Pericardium fibroblast (primary cell): ENCODE data around the gene NRM. TPM values are rescaled to one million over a fixed set of nuclear protein-coding genes. Genes with fewer than 3 reads are reported as not detected.

Experiments
- total RNA-seq: library from RNA; depleted of rRNA; stranded (reverse); fragments of >200 nt; gene quantifications from 2 replicates; pipeline ENCODE4 v1.2.3, GENCODE V29; 2015

The NRM gene, protein sequence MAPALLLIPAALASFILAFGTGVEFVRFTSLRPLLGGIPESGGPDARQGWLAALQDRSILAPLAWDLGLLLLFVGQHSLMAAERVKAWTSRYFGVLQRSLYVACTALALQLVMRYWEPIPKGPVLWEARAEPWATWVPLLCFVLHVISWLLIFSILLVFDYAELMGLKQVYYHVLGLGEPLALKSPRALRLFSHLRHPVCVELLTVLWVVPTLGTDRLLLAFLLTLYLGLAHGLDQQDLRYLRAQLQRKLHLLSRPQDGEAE
- 5.0 and 11.1 TPM in 2 replicates for total RNA-seq

DNA sequence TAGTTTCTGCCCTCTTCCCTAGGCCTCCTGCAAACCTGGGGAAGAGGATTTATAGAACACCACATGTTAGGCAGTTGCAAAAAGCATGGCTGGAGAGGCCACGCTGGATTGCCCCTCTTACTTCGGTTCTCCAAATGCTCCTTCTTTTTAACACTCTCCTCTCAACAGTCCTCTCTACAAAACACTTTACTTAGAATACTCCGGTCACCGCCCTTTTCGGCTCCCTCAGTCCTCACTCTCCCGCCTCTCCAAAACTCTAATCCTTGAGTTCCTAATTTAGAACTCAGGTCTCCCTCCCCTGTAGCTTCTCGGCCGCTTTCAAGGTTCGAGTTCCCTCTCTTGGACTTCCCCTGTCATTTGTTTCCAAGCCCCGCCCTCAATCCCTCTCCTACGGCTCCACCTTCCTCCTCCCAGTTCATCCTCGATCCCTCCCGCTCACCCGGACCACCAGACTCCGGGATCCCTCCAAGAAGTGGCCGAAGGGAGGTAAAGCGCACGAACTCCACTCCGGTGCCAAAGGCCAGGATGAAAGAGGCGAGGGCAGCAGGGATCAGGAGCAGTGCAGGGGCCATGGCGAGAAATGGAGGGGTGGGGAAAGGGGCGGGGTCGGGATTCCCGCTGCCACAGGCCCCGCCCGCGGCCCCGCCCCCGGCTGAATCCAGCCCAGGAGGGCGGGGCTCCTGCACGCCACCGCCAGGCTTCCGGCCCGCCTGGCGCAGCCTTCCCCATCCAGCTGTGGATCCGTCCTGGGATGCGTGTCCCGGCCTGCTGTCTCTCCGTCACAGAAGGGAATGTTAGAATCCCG lies at the start of gene NRM:
TSS of gene NRM (minus strand) at position 582 of the 805 bp plus-strand sequence. CDS start at position 572, 10 bp downstream.

DNA sequence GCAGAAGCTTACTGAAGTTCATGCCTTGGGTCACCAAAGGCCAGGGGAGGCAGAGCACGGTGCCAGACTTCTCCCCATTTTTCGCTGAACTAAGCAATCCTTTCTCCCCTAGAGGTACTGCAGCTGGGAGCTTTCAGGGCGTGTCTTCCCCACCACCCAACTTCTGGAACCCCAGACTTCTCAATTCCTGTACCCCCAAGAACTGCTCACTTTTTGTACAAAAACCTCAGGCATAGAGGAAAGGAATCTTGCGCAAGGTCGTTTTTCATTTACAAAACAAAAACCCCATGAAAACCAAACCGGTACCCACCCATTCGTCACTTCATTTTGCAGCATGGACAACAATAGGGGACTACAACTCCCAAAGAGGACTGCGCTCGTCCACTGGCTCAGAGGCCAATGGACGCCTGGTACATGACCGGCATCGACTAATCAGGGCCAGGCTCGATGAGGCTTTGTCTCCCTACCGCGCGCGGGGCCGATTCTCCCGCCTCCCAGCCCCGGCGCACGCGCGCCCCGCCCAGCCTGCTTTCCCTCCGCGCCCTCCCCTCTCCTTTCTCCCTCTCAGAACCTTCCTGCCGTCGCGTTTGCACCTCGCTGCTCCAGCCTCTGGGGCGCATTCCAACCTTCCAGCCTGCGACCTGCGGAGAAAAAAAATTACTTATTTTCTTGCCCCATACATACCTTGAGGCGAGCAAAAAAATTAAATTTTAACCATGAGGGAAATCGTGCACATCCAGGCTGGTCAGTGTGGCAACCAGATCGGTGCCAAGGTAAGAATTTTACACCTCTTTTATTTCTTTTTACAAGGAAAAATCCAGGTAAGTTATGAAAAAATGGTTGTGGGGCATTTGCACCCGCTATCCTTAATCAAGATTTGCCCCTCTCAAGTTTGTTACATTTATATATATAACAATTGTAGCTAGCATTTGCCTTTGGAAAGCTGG lies 29.3 kb upstream of the NRM start, which contains the start of gene TUBB:
TSS of gene TUBB (plus strand) at position 562 of the 947 bp plus-strand sequence. CDS start at position 717, 155 bp downstream.

DNA sequence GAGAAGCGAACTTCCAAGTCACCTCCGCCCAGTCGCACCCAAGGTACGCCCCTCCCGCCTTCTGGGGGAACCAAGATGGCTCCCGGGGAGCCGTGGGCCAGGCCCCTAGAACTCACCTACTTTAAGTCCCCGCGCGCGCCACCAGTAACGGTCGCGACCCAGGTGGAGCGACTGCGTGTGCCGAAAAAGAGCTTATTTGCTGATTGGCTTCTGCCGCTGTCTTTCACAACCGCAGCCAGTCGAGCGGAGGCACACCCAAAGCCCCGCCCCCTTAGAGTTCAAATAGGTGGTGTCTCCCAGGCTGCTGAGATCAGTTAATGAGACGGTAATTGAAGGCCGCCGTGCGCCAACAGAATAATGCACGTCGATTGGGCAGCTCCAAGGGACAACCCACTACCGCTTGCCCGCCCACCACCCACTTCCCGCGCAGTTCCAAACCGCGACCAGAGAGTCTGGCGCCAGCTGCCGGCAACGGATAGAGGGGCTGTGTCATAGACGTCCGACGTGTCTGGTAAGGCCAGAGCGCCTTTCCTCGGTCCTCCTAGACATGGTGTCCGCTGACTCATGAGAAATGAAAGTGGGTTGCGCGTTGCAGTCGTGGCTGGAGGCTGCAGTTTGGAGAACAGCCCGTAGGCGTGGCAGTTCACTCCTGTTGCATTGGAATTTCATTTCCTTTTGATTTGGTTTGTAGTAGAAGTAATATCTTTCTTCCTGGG lies 26.5 kb upstream of the NRM start, which contains the start of gene MDC1:
TSS of gene MDC1 (minus strand) at position 153 of the 716 bp plus-strand sequence. CDS start 2,106 bp downstream, outside the sequence.

DNA sequence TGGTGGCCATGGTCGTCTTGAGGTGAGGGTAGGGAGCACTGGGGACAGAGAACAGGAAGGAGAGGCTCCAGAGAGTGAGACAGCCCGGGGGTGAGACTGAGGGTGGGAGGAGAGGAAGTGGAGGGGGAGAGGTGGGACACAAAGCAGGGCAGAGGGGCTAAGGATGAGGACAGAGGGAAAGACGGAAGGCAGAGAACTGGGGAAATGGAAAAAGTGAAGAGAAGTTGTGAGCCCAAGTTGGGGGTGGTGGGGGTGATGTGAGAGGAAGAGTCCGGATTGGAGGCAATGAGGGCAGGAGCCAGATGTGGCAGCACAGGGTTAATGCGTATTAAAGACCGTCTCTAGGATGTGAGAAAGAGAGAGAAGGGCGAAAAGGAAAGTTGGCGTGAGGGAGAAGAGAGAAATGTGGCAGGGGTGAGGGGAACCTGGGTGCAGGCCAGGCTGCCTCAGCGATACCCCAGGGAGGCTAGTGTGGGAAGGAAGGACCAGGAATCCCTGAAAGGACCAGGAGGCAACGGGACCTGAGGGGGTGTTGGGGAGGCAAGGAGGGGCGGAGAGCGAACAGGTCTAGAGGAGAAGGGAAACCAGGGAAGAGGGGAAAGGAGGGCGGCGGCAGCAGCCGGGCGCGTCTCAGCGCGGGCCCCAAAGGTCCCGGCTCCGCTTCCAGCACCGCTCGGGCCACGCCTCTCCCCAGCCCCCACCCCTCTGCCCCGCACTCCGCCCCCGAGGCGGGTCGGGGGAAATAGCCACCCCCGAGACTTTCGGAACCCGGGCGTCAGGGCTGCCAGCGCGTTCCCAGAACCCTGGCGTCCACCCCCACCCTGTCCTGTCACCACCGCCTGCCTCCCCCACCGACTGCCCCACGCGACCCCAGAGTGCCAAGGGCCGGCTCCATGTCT lies 4.5 kb downstream of the NRM start, which contains the start of gene PPP1R18:
TSS of gene PPP1R18 (minus strand) at position 637 of the 899 bp plus-strand sequence. CDS start at position 10, 627 bp downstream.

DNA sequence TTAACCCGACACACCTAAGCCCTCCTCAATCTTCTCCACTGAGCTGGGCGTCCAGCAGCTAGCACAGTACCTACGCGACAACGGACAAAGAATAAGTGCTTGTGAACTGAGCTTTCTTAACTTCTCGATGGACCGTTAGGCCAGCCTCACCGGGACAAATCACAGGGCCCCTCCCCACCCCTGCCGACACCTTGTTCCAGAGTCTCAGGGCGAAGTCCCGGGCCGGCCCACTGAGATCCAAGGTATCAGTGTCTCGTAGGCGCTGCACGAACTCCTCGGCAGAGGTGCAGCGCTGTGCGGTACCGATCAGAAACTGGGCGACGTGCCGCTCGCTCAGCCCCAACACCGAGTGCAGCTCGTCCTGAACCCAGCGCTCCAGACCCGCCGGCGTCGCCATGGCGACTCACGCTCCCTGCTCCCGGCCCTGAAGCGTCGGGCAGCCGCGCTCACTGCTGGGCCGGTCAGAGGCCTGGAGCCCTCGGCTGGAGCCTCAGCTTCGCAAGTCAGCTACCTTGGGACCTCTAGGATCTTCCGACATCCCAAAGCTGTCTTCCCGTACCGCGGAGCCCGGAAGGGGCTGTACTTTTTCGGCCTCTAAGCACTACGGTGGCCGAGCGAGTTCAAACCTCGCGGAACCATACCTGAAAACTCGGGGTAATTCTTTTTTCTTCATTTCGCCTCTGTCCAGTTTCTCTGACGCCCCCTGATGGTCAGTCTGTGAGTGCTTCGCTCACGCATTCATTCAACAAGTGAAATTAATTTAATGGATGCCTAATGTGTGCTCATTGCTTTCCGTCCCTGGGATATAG lies 18.1 kb downstream of the NRM start, which contains the start of gene DHX16:
TSS of gene DHX16 (minus strand) at position 562 of the 809 bp plus-strand sequence. CDS start at position 397, 165 bp downstream.

DNA sequence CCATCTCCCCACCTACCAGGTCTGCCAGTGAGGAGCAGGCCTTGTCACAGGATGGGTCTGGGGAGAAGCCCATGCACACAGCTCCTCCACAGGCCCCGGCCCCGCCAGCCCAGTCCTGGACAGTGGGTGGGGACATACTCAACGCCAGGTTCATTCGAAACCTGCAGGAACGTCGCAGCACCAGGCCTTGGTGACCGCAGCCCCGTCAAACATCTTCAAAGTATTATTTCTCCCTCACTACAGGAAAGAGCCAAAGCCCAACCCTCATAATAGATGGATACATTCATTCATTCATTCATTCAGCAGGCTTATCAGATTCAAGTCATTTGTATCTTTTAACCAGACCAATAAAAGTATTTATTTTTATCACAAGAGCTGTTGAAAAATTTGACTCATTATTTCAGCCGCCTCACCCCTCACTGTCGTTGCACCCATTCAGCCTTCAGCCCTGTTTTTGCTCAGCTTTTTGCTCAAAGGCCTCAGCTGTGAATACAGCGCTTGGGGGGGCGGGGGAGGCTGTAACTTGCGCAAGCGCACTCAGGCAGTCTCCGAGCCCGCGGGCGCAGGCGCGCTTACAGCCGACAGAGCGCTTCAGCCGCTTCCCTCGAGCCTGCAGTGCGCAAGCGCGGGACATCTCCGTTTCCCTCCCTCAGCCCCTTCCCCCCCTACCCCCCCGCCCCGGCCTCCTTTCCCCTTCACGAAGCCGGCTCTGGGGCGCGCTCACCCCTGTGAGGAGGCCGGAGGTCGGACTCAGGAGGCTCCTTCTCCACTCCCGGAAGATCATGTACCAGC lies 44.1 kb downstream of the NRM start, which contains the start of gene C6orf136:
TSS of gene C6orf136 (plus strand) at position 684 of the 792 bp plus-strand sequence. CDS start at position 783, 99 bp downstream.

Other genes with a start within 250 kb of the NRM start
- gene HLA-E, start 201.5 kb downstream of the NRM start, total RNA-seq, result 190 and 191 TPM in 2 replicates
- 31.5 and 31.9 TPM in 2 replicates for gene GNL1, start 134.5 kb downstream of the NRM start, total RNA-seq
- 7.8 and 8.3 TPM in 2 replicates for gene PRR3, start 133.7 kb downstream of the NRM start, total RNA-seq
- 33.5 and 38.4 TPM in 2 replicates for gene ABCF1, start 119.5 kb downstream of the NRM start, total RNA-seq
- gene PPP1R10, start 73.7 kb downstream of the NRM start, total RNA-seq, result 19.8 and 25.2 TPM in 2 replicates
- gene MRPS18B, start 73.1 kb downstream of the NRM start, total RNA-seq, result 43.6 and 48.1 TPM in 2 replicates
- gene ATAT1, start 64.1 kb downstream of the NRM start, total RNA-seq, result 2.0 and 7.9 TPM in 2 replicates
- 4.9 and 5.7 TPM in 2 replicates for gene C6orf136, start 43.9 kb downstream of the NRM start, total RNA-seq
- 21.2 and 21.7 TPM in 2 replicates for gene DHX16, start 18.0 kb downstream of the NRM start, total RNA-seq
- 51.4 and 61.3 TPM in 2 replicates for gene PPP1R18, start 4.3 kb downstream of the NRM start, total RNA-seq
- 5.3 and 5.8 TPM in 2 replicates for gene MDC1, start 26.3 kb upstream of the NRM start, total RNA-seq
- gene TUBB, start 29.4 kb upstream of the NRM start, total RNA-seq, result 494 and 629 TPM in 2 replicates
- 117 and 118 TPM in 2 replicates for gene FLOT1, start 51.7 kb upstream of the NRM start, total RNA-seq
- 52.7 and 165 TPM in 2 replicates for gene IER3, start 53.6 kb upstream of the NRM start, total RNA-seq
- gene DDR1, start 193.5 kb upstream of the NRM start, total RNA-seq, result 51.3 and 85.0 TPM in 2 replicates
- 9.6 and 10.3 TPM in 2 replicates for gene GTF2H4, start 217.2 kb upstream of the NRM start, total RNA-seq
- 15.2 and 16.9 TPM in 2 replicates for gene VARS2, start 223.3 kb upstream of the NRM start, total RNA-seq
- gene SFTA2, start 241.2 kb upstream of the NRM start, total RNA-seq, result not detected in 2 replicates
- not detected in 2 replicates for gene MUCL3, start 250.0 kb upstream of the NRM start, total RNA-seq